Tibial nerve (tissue), 4 donors: ENCODE data around the gene LAMB4. TPM values are rescaled to one million over a fixed set of nuclear protein-coding genes. Genes with fewer than 3 reads are reported as not detected.

Experiments used
- DNase-seq, 2 donors: peaks; one replicate each; pipeline ENCODE4 v3.0.0-alpha.2; 2019; ENCODE audit warnings: low spot score in 2 of 2
- H3K27ac ChIP-seq, 4 donors: fragments of 200-600 bp; sonication (generic) in 3 of 4; one replicate each; pipeline ENCODE4 v1.5.1; 2017 to 2019; ENCODE audit warnings: mild to moderate bottlenecking in 1 of 4
- H3K27me3 ChIP-seq, 2 donors: fragments of 200-600 bp; sonication (generic) in 1 of 2; one replicate each; pipeline versions ENCODE4 v1.5.1 to v1.6.0; 2017 to 2019
- H3K36me3 ChIP-seq, 3 donors: fragments of 200-600 bp; sonication (generic); one replicate each; pipeline ENCODE4 v1.5.1; 2018 to 2019
- H3K4me1 ChIP-seq, 4 donors: fragments of 200-600 bp; sonication (generic) in 3 of 4; one replicate each; pipeline ENCODE4 v1.5.1; 2017 to 2019
- H3K4me3 ChIP-seq, 4 donors: fragments of 200-600 bp; sonication (generic) in 3 of 4; one replicate each; pipeline ENCODE4 v1.5.1; 2017 to 2019; ENCODE audit warnings: mild to moderate bottlenecking in 1 of 4, moderate library complexity in 1 of 4
- H3K9me3 ChIP-seq, 4 donors: fragments of 200-600 bp; sonication (generic) in 3 of 4; one replicate each; pipeline ENCODE4 v1.5.1; 2017 to 2019
- EP300 ChIP-seq, 2 donors: sonication (generic); formaldehyde crosslinking; IDR thresholded peaks; one replicate each; pipeline ENCODE4 v1.6.1; 2017; ENCODE audit warnings: antibody characterized with exemption in 2 of 2, mild to moderate bottlenecking in 1 of 2
- POLR2A ChIP-seq, 2 donors: fragments of 450-650 bp; IDR thresholded peaks; one replicate each; pipeline ENCODE4 v1.6.1; 2017; ENCODE audit warnings: antibody characterized with exemption in 2 of 2, mild to moderate bottlenecking in 2 of 2, moderate library complexity in 2 of 2
- WGBS, 2 donors: methylation state at CpG; one replicate each; pipeline ENCODE4 v1.1.5; 2018; 5-methylcytosine and 5-hydroxymethylcytosine counted together
- total RNA-seq, 4 donors: library from RNA; depleted of rRNA; stranded (reverse); fragments of >200 nt; gene quantifications; one replicate each; pipeline ENCODE4 v1.1.0, GENCODE V29; 2016
- TF ChIP-seq, protein P1 (sequence below), 5 experiments: fragments of 200-600 bp in 3 of 5; fragments of 450-650 bp in 2 of 5; sonication (generic) in 3 of 5; IDR thresholded peaks; one replicate each; pipeline ENCODE4 v1.5.1; 2016 to 2019; ENCODE audit warnings: antibody characterized with exemption in 5 of 5, mild to moderate bottlenecking in 3 of 5, moderate library complexity in 2 of 5

Gene LAMB4
- total RNA-seq, 4 donors from 2014 or later: 0.22 to 1.2 (median 0.42) TPM; not detected in 1

DNA sequence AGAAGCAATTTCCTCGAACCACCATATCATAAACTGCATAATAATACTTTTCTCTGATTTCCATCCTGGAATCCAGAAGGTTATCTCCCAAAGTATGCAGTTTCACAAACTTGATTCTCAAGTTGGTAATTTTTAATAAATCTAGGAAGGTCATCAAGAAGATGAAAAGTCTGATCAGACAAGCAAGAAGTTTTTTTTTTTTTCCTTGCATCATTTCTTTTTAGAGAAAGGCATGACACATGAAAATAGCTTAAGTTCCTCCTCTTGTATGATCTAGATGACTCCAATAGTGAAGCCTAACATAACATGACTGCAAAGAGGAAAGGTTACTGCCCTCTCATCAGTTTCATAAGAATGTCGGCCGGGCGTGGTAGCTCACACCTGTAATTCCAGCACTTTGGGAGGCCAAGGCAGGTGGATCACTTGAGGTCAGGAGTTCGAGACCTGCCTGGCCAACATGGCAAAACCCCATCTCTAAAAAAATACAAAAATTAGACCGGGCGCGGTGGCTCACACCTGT lies 149.4 kb downstream of the LAMB4 start:
- Histone ChIP-seq H3K4me1 (peaks cover 0 to 62% (median 20%) of the 10 kb centered on the region in 4 donors), H3K36me3 (peaks cover 0 to 69% (median 0%) of the 10 kb centered on the region in 3 donors), H3K9me3 (no peaks in the 10 kb centered on the region), H3K4me3 (no peak overlapping the region), H3K27ac (peak overlapping the region in 2 of 4 donors; percentile 39 to 69), H3K27me3 (no peaks in the 10 kb centered on the region)
- WGBS, 2 donors: 76 to 86% methylated on average over 8 of the region's 8 CpGs
- TF ChIP-seq POLR2A (IDR thresholded peaks at IDR 0.05): no peak
- TF ChIP-seq, protein P1, sequence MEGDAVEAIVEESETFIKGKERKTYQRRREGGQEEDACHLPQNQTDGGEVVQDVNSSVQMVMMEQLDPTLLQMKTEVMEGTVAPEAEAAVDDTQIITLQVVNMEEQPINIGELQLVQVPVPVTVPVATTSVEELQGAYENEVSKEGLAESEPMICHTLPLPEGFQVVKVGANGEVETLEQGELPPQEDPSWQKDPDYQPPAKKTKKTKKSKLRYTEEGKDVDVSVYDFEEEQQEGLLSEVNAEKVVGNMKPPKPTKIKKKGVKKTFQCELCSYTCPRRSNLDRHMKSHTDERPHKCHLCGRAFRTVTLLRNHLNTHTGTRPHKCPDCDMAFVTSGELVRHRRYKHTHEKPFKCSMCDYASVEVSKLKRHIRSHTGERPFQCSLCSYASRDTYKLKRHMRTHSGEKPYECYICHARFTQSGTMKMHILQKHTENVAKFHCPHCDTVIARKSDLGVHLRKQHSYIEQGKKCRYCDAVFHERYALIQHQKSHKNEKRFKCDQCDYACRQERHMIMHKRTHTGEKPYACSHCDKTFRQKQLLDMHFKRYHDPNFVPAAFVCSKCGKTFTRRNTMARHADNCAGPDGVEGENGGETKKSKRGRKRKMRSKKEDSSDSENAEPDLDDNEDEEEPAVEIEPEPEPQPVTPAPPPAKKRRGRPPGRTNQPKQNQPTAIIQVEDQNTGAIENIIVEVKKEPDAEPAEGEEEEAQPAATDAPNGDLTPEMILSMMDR (IDR thresholded peaks at IDR 0.05): no peak
- TF ChIP-seq EP300 (IDR thresholded peaks at IDR 0.05): no peak
- DNase-seq: no peak

DNA sequence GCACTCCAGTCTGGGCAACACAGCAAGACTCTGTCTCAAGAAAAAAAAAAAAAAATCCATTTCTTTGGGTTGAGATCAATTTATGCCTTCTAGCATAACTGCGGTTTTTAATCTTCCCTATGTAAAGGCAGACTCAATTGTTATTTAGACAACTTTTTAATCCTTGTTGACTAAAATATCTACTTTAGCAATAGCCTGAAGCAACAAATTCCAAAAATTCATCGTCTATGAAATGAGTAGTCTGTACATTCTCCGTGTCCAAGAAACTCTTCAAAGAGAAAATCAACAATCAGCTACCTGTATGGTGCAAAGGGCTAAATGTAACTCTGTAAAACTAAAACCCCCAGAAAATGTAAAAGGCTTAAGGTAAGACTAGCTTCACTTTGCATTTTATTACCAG lies 150.0 kb downstream of the LAMB4 start:
- Histone ChIP-seq H3K9me3 (no peaks in the 10 kb centered on the region), H3K27ac (peak overlapping the region in 2 of 4 donors; percentile 39 to 69), H3K36me3 (peaks cover 0 to 69% (median 0%) of the 10 kb centered on the region in 3 donors), H3K27me3 (no peaks in the 10 kb centered on the region), H3K4me1 (peaks cover 0 to 62% (median 20%) of the 10 kb centered on the region in 4 donors), H3K4me3 (no peak overlapping the region)
- 73 to 86% methylated on average over 3 of the region's 3 CpGs for WGBS, 2 donors
- TF ChIP-seq, protein P1 (IDR thresholded peaks at IDR 0.05): no peak
- TF ChIP-seq POLR2A (IDR thresholded peaks at IDR 0.05) (no peak), EP300 (IDR thresholded peaks at IDR 0.05) (no peak)
- DNase-seq: no peak

DNA sequence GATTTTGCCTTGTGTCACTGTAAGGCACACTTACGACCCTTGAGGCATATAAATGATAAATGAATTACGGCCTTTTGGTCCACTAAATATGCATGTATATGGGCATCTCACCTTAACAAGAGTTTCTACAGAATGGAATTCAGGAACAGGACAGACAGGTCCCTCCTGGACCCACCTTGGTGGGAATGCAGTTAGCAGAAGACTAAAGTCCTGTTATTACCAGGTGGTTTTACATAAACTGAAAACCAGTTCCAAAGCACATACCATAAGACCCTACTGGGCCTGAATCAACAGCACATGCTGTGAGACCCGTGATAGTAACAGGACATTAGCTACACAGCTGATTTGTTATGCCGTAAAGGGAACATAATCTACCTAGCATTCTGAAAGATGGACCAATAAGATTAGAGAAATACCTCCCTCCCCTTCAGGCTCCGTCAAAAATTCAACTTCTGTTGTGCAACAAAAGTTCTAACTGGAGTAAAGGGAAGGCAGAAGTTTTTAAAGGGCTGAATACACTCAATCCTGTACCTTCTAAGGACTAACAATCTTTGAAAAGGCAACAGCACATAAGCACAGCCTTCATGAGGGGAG lies 151.2 kb downstream of the LAMB4 start:
- H3K4me1 ChIP-seq: peaks cover 0 to 63% (median 20%) of the 10 kb centered on the region in 4 donors
- no peaks in the 10 kb centered on the region for H3K27me3 ChIP-seq
- TF ChIP-seq EP300 (IDR thresholded peaks at IDR 0.05): no peak
- no peak for TF ChIP-seq POLR2A (IDR thresholded peaks at IDR 0.05)
- TF ChIP-seq, protein P1 (IDR thresholded peaks at IDR 0.05): no peak
- no peak for DNase-seq
- H3K4me3 ChIP-seq: no peak overlapping the region
- H3K9me3 ChIP-seq: no peaks in the 10 kb centered on the region
- peaks cover 0 to 68% (median 0%) of the 10 kb centered on the region in 3 donors for H3K36me3 ChIP-seq
- peak overlapping the region in 2 of 4 donors; percentile 39 to 69 for H3K27ac ChIP-seq
- 82% methylated on average over 5 of the region's 5 CpGs for WGBS, 2 donors

DNA sequence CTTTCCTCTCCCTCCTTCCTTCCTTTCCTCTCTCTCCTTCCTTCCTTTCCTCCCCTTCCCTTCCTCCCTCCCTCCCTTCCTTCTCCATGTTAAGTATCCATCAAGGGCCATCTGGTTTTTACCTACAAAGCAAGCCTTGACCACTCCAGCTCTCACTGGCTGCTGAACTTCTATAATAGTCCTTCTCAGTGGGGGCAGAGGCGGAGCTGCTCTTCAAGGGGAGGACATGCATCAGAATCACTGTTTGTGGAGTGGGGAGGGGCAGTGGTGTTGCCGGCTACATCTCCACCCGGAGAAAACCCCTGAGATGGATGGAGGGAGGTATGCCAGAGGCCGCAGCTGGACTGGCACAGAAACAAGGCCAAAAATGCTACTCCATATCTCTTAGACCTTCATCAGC lies 153.1 kb downstream of the LAMB4 start:
- H3K4me1 ChIP-seq: peaks cover 0 to 63% (median 26%) of the 10 kb centered on the region in 4 donors
- TF ChIP-seq EP300 (IDR thresholded peaks at IDR 0.05) (no peak), POLR2A (IDR thresholded peaks at IDR 0.05) (no peak)
- TF ChIP-seq, protein P1 (IDR thresholded peaks at IDR 0.05): no peak
- no peaks in the 10 kb centered on the region for H3K9me3 ChIP-seq
- peaks cover 0 to 74% (median 0%) of the 10 kb centered on the region in 3 donors for H3K36me3 ChIP-seq
- DNase-seq: no peak
- peak overlapping the region in 2 of 4 donors; percentile 58 to 75 for H3K27ac ChIP-seq
- WGBS, 2 donors: 73 to 78% methylated on average over 4 of the region's 4 CpGs
- no peaks in the 10 kb centered on the region for H3K27me3 ChIP-seq
- no peak overlapping the region for H3K4me3 ChIP-seq

DNA sequence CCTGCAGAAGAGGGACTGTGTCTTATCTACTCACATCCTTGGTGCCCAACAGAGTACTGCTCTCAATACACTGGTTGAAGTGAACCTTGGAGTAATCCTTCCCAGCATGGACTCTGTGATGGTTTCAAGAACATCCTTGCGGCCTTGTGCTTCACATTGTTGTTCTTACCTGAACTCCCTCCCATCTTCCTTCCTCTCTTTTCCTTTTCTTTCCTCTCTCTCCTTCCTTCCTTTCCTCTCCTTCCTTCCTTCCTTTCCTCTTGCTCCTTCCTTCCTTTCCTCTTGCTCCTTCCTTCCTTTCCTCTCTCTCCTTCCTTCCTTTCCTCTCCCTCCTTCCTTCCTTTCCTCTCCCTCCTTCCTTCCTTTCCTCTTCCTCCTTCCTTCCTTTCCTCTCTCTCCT lies 153.5 kb downstream of the LAMB4 start:
- no peak for DNase-seq
- no peaks in the 10 kb centered on the region for H3K9me3 ChIP-seq
- H3K4me1 ChIP-seq: peaks cover 0 to 64% (median 30%) of the 10 kb centered on the region in 4 donors
- H3K36me3 ChIP-seq: peaks cover 0 to 74% (median 0%) of the 10 kb centered on the region in 3 donors
- H3K27me3 ChIP-seq: no peaks in the 10 kb centered on the region
- peak overlapping the region in 2 of 4 donors; percentile 41 to 92 for H3K27ac ChIP-seq
- no peak for TF ChIP-seq POLR2A (IDR thresholded peaks at IDR 0.05)
- TF ChIP-seq EP300 (IDR thresholded peaks at IDR 0.05): no peak
- TF ChIP-seq, protein P1 (IDR thresholded peaks at IDR 0.05): no peak
- H3K4me3 ChIP-seq: no peak overlapping the region
- 3 to 100% methylated on average over 1 of the region's 1 CpG for WGBS, 2 donors
